HG03439 (cell line): ENCODE results near the gene KRTDAP.

ENCODE experiments used
- ATAC-seq: cut with Tn5 transposase; IDR thresholded peaks from one replicate; pipeline ENCODE4 v1.9.1; 2021; ENCODE audit warnings: mild to moderate bottlenecking, moderate library complexity; ENCODE audit not compliant: unreplicated experiment

The KRTDAP gene

DNA sequence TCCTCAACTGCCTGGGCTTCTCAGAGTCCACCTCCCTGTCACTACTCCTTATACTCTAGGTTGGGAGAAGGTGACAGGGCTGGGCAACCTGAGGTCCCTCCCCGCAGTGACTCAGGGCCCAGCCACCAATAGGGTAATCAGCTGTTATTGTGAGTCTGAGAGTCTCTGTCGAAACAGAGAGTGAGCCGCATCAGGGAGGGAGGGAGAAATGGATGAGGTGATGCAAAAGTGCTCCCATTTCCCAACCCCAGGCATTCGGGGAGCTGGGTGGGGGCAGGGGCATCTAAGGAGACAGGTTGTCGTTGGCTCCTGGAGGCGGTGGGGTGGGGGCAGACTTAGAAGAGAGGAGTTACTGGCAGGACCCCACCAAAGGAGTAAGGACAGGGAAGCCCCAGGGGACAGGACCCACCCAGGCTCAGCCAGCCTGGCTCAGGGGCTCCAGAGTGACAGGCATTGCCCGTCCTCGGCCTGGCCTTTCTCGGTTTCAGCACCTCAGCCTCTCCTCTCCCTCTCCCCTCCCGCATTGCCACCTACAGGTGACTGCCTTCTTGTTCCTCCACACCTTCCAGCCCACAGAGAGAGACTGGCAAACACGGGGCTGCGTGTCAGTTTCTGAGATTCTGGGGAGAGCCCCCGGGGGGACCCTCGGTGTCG lies 23.5 kb upstream of the KRTDAP start, which contains the start of gene DMKN:
Gene DMKN (minus strand): TSS at position 22 of the 654 bp plus-strand sequence. CDS start 174 bp downstream, outside the sequence.
- ATAC-seq = no peak

DNA sequence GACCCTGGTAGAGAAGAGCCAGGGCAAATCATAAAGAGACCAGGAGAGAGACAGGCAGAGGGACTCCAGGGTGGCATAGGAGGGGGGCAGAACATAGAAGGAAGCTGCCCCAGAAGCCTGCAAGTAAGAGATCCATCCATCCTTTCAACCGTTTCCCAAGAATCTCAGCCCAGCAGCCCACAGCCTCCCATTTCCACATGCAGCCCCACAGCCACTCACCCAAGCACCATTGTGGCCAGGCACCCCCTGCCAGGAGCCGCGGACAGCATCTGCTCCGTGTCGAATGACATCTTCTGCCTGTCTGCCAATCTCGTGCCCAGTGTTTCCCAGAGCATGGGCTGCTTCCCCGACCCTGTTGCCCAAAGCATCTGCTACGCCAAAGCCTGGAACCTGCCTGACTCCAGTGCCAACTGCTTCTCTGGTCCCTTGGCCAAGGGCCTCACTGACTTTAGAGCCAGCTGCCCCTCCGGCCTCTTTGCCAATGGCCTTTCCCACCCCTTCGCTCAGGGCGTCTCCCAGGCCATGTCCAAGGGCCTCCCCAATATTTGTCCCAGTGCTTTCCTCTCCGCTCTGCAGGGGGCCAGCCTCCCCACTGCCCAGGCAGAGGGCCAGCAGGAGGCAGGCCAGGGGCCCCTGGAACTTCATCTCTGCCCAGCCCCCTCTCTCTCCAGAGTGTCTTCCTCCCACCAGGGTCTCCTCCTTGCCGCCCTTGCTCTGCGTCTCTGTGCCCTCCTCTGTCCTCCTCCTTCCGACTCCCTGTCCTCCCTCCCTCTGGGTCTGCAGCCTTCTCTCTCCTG lies 22.8 kb upstream of the KRTDAP start:
- ATAC-seq = no peak

DNA sequence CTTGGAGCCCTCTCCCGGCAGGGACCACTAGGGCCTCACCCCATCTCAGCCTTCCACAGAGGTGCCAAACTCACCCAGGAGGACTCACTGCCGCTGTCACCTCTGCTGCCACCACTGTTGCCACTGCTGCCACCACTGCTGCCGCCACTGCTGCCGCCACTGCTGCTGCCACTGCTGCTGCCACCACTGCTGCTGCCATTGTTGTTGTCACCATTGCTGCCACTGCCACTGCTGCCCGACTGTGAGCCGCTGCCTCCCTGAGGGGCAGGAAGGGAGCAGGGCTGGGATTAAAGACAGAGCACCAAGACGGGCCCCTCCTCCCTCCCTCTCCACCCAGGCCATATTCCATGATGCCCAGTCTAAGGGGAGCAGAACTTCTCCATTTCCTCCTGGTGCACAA lies 21.1 kb upstream of the KRTDAP start:
- no peak for ATAC-seq

DNA sequence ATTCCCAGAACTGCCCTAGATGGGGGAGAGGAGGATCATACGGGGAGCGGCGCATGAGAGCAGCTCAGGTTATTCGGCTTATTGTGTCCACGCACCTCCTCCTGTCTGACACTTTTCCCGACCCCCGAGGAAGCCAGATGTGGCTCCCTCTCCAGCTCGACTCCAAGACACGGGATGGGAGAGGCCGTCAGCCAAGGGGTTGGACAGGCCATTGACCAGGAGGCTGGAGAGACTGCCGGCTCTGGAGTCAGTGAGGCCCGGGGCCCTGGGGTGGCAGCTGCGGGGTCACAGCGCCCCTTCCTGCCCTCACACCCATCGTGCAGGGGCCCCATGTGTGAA lies 20.3 kb upstream of the KRTDAP start:
- no peak for ATAC-seq

DNA sequence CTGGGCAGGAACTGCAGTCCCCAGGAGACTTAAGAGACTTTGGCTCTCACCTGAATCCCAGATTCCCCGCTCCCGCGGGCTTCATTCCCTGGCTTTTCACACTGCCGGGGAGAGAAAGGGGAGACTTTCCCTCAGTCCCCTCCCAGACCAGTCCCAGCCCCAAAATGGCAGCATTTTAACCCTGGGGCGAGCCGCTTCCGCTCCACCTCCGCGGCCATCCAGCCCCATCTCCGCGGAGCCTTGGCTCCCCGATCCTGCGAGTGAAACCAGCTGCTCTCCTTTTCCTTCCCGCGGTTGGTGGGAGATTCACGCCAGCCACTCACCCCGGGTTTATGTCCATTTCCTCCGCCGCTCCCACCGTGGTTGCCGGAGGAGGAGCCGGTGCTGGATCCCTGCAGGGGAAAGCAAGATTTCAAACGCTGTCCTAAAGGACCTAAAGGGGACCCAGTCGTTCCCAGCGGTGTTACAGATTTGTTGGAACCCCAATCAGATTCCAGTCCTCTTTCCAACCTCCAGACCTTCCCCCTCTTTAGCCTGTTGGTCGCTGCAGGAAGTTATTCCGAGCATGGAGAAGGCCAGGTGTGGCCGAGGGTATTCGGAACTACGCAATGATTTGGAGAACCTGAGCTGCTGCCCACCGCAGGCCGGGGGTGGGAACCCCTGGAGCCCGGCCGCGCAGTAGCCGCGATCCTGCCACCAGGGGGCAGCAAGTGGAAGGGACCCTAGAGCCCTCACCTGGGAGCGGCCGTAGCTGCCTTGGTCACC lies 19.8 kb upstream of the KRTDAP start:
- ATAC-seq = no peak

DNA sequence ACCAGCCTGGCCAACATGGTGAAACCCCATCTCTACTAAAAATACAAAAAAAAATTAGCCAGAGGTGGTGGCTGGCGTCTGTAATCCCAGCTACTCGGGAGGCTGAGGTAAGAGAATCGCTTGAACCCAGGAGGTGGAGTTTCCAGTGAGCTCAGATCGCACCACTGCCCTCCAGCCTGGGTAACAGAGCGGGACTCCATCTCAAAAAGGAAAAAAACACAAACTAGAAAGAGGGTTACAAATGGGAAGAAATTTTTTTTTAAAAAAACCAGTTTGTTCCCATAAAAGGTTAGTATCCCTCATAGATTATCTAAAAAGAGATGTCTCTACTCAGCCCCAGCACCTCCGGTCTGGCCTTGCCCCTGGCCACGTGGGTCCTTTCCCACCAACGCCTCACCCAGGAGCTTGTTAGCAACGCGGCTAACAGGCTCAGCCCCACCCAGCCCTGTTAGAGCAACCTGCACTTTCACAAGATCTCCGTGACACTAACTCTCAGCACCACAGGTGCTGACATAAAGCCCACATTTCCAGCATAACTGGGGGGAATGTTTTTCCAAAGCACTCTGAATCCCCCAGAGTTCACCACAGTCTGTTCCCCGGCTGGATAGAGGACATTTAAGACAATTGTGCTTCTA lies 18.9 kb upstream of the KRTDAP start:
- no peak for ATAC-seq

DNA sequence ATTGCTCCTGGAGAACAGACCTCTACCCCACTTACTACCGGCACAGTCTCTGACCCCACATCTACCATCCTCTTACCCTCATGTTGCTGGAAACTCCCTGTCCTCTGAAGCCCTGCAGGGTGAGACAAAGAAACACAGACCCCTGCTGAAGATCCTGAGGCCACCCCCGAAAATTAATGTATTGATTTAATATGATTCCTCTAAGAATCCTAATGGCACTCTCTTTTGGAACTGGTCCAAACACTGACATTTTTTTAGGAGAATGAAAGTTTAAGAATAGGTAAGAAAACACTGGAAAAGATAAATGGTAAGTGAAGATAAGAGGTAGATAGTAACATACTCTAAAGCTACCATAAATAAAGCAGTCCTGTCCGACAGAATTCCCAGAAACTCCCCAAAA lies 17.9 kb upstream of the KRTDAP start:
- ATAC-seq = no peak

DNA sequence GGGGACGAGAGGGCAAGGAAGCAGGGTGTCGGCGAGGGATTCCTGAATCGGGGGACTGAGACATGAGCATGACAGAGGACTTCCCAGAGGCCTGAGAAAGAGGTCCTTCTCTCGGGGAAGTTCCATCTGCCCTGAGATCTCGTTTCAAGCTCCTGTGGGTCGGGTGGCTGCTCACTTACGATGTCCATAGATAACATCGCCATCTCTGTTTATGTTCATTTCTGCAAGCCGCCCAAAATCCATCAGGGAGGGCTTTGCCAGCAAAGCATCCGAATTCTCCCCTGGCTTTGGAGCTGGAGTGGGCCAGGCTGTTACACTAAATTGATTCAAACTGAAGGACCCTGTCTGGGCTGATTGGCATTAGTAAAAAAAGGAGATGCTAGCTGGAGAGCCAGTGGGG lies 17.3 kb upstream of the KRTDAP start:
- no peak for ATAC-seq

DNA sequence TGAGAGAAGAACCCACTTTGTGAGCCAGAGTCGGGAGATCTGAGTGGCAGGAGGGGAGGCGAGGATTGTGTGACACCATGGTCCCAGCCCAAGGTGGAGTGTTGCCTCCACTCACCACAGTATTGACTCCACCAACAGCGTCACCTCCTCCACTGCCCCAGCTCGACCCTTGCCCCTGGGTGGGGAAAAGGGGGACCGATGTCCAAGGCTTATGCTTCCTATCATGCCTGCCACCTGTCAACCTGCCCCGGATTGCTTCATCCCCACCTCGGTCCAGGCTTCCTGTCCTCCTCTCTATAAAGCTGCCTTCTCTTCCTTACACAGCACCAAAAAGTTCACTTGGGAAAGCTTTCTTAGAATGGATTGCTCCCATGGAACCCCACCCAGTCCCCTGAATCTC lies 15.7 kb upstream of the KRTDAP start:
- no peak for ATAC-seq

DNA sequence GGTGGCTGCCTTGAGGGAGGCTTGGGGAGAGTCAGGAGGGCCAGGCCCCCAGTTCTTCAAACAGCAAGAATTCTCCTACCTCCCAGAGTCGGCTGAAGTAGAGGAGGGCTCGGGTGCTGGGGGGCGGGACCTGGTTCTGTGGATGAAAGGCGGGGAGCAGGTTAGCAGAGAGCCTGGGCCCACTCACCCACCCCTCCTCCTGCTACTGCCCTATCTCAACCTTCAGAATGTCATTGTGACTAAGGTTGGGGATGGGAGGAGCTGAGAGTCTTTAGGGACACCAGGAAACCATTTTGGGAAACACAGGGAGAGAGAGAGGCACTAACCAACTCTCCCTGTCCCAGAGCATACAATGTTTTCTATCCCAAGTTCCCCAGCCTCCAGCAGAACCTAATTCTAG lies 12.5 kb upstream of the KRTDAP start:
- no peak for ATAC-seq

DNA sequence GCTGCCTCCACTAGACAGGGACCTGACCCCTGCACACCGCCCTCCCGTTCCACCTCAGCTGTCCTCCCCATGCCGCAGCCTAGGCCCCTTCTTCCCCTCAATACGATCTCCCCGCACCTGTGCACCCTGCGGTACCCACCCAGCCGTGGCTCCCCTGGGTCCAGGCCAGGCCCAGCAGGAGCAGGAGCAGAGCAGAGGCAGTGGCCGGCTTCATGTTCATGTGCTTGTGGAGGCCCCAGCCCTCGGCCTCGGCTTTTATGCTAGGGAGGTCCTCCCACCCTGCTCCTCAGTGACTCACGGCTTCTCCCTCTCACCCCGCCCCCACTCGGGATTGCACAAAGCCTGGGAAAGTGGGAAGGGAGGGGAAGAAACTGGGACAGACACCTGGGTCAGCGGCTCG lies 11.4 kb upstream of the KRTDAP start:
- no peak for ATAC-seq

DNA sequence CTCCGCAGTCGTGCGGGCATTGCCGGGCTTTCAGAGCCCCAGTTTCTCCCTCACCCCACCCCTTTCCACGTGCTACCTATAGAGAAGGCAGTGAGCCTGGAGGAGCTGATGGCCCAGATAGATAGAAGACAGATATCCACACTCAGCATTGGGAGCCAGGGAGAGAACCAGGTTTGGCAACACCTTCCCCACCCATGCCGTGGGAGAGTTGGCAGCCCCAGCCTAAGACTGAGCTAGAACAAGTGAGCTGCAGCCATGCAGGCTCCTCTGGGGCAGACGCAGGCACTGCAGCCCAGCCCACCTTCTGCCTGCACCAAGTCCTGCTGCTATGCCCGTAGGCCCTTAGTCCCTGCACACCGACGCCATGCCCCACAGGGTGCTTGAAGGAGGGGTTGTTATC lies 10.3 kb upstream of the KRTDAP start:
- ATAC-seq = no peak

DNA sequence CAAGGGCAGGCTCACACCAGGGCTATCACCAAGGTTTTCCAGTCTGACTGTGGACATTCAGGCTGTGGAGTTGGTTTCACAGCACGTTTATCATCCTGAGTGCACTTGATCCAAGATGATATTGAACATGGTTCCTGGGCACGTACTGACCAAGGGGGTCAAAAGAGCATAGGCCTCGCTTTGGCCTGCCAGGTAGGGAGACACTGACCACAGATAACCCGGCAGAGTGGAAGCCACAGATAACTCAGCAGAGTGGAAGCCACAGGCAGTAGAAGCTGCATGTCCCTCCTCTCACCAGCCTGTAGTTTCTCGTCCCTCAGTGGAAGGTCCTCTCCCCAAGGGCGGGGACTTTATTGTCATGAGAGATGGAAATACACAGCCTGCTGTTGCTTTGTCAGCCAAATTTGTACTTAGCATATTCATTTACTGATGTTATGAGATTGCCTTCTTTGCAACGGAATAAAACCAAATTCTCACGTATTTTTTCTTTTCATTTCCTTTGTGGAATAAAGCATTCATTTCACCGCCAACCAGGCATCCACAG lies 8.8 kb upstream of the KRTDAP start:
- no peak for ATAC-seq

DNA sequence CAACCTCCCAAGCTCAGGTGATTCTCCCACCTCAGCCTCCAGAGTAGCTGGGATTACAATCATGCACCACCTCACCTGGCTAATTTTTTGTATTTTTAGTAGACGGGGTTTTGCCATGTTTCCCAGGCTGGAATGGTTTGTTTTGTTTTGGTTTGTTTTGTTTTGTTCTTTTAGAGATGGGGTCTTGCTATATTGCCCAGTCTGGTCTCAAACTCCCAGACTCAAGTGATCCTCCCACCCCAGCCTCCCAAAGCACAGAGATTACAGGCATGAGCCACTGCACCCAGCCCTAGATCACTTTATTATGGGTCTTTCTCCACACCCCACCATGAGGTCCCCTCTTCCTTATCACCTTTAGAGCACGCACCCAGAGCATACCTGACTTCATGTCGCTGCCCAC lies 8.0 kb upstream of the KRTDAP start:
- no peak for ATAC-seq

DNA sequence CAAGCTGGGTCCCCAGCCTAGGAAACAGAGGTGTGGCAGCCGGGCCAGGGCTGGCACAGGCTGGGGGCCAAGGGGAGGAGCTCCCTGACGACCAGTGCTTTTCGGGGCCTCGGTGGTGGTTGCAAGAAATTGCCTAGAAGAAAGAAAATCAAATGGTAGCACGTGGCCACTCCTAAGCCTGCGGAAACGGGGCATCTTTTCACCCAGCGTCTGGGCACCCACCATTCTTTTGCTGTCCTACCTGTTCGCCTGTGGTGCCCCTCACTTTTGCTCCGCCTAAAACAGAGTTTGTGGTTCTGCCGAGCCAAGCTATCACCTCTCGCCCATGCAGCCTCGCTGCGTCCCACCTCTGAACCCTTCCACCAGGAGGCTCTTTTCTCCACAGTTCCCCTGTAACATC lies 7.1 kb upstream of the KRTDAP start:
- ATAC-seq = no peak

DNA sequence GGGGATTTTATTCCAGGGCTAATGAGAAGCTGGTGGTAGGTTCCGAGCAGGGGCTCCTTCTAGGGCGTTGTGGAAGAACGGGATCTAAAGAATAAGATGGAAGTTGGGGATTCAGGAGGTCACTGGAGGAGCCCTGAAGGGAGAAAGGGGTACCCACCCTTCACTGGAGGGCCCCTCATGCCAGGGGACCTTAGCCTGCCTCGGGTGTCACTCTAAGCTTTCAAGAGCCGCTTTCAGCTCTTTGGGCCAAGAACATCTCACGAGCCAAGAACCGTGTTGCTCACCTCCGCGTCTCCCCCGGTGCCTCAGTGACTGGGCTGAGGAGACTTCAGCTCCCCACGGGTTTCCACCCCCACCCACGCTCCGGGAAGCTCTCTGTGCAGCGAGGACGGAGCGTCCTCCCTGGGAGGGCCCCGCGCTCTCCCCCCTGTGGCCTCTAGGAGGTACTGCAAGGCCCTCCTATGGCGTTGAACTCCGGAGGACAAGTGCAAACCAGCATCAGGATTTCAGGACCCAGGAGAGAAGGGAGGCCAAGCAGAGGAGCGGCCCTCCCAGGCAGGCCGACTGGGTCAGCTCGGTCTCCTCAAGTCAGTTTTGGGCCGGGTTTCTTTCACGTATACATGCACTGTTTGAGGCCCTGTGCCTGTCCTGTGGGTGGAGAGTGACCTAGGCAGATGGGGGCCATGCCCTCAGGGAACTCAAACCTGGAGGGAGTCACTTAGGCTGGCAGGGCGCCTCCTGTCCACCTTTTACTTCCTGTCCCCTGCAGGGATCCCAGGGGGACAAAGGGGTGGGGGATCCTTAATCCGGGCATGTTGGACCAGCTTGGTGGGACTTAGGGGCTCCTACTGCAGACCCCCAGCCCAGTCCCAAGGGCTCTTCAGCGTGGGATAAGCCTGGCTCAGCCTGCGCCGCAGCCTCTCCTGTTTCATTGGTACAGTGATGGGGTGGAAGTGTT lies 5.1 kb upstream of the KRTDAP start:
- ATAC-seq = no peak

DNA sequence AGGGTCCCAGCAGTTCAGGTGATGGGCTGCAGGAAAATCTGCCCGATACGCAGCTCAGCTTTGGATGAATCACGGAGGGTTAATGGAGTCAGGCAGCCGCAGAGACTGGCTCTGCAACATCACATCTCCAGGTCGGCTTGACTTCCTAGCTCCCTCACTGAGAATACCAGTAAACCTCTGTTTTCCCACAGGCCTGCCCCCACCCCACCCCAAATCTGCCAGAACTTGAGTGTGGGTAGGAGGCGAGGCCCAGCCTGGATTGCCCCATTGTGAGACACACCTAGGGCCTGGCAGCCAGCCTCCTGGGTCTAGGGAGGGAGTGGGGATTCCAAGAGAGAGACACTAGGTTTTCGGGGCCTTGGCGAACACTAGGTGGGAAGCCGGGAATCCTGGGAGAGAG lies 3.7 kb upstream of the KRTDAP start:
- ATAC-seq = no peak

DNA sequence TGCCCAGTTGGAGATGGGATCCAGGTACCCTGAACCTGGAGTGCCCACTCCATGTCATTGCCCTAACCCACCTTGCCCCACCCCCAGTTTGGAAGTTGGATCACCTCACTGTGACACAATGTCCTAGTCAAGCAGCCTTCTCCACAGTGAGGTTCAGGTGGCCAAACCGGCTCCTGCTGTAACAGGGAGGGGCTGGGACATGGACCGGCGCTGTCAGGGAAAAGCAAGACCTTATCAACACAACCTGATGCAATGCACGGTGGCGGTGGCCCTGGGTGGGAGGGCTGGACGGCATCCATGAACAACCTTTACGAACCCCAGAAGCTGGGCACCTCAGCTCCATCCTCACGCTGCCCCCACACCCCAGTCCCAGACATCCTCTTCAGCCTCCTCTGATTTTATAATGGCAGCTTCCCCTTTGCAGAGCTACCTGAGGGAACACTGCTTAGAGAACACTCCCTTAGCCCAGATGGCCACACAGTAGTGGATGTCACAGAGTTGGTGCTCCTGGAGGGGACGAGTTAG lies 1.6 kb upstream of the KRTDAP start:
- no peak for ATAC-seq

DNA sequence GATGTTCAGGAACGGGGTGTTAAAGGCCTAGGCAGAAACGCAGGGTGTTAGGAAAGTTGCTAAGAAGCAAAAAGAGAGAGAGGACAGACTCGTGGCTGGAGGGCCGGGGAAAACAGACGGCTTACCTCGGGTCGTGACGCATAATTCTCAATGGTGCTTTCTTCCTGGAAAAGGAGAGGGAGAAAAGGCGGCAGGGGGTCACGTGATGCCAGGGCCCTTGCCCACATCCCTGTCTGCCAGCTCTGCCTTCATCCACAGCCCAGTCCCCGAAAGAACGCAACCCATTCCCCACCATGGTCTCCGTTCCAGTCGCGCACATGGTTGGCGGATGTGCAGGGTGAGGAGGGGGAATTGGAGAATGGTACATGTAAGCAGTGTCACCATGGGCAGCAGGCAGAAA lies 1.6 kb downstream of the KRTDAP start:
- no peak for ATAC-seq

DNA sequence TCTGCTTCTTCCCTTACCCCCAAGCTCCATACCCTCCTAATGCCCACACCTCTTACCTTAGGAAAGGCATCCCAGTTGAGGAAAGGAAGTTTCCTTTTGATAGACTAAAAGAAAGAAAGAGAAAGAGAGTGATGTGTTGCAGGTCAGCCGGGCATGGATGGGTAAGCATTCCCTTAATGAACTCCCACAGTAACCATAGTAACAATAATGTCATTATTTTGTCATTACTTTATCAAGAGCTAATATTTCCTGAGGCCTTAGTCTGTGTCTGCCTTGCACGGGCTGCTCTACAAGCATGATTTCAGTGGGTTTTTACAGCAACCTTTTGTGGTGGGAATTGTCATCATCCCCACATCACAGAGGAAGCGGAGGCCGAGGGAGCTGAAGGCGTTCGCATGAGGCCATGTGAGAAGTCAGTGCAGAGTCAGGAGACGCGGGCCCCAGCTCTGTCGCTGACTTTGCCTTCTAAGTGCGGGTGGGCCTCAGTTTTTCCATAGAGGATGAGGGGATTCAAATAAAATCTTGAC lies 2.5 kb downstream of the KRTDAP start:
- ATAC-seq = no peak
